ENCODE data around the gene MTIF3. TPM values are rescaled to one million over a fixed set of nuclear protein-coding genes. Genes with fewer than 3 reads are reported as not detected.

Gene MTIF3
- total and polyA plus RNA-seq, 12 donors = 103 to 217 (median 122) TPM

DNA sequence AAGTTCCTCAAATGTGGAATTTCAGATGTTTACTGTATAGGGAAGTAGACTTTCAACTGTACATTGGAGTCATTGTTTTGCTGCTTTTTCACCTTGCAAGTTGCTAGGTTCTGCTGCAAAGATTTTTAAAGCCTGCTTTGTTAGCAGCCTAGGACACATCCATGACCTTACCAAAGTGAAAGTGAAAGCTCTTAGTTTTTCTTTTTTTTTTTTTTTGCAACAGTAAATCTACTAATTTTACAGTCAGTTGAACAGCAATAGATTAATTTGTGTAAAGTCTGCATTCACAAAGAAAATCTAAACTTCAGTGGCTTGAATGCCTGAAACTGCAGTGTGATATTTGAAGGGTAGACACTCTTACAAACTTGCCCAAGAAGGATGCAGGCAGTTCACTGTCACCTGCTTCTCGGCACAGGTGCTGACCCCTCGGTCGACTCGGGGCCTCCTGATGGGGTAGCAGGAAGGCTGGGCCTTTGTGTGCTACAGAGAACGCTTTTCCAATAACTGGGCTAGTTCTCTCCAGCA is 5.0 kb upstream of the MTIF3 start:
- TF ChIP-seq CTCF (IDR thresholded peaks at IDR 0.05) = no peak
- peak overlapping the region in 7 of 10 donors; percentile 2 to 75 (median 42) for H3K27ac ChIP-seq
- no peaks in the 10 kb centered on the region for H3K27me3 ChIP-seq
- DNase-seq (no peak), ATAC-seq (no peak)
- H3K4me3 ChIP-seq = peak overlapping the region in 7 of 10 donors; percentile 14 to 45 (median 39)
- H3K9me3 ChIP-seq = no peaks in the 10 kb centered on the region
- no peaks in the 10 kb centered on the region for H3K36me3 ChIP-seq
- peaks cover 0 to 27% (median 17%) of the 10 kb centered on the region in 9 donors for H3K4me1 ChIP-seq
- 22 to 29% methylated on average over 5 of the region's 5 CpGs for WGBS, 2 donors
- intact Hi-C loops (cut with DNase I) = loop anchor here in 4 of 10 donors (10.0 kb wide), 1 partner anchor 169 kb away; the partner anchor contains the start of genes LNX2 (in 4 of the 4) and POLR1D (in 4 of the 4)

DNA sequence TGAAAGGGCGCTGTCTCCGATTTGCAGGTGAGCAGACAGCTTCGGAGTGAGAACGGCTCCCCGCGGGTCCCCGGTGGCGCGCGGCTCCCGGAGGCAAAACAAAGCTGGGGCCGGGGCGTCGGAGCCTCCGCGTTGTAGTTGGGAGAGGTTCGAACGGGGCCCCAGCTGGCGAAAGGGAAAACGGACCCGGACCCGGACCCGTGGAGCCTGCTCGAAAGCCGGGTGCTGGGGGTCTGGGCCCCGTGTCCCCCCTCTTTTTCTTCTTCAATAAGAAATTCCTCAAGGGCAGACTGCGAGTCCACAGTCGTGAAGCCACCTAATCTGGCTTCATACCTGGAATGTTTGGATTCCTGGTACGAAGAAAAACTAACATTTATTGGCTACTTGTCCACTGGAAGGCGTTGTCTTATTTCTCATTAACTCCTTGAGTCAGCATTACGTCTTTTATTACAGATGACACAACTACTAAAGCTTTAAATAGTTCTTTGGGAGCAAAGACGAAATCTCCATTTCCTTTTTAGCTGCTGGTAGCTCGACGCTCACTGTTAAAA is 632 bp upstream of the MTIF3 start:
- ATAC-seq (peak in 6 of 8 donors; percentile 19 to 43 (median 32)), DNase-seq (peak; percentile 26 to 48)
- TF ChIP-seq CTCF (IDR thresholded peaks at IDR 0.05) = peak in 1 of 9 donors; percentile 15
- Histone ChIP-seq H3K27ac (peak overlapping the region; percentile 97 to 100 (median 99)), H3K4me3 (peak overlapping the region; percentile 67 to 94 (median 87)), H3K9me3 (no peaks in the 10 kb centered on the region), H3K27me3 (no peaks in the 10 kb centered on the region), H3K36me3 (no peaks in the 10 kb centered on the region), H3K4me1 (peaks cover 0 to 63% (median 52%) of the 10 kb centered on the region in 9 donors)
- WGBS, 2 donors = 1% methylated on average over 34 of the region's 34 CpGs
- intact Hi-C loops (cut with DNase I) = loop anchor here in 6 of 10 donors (1.0 to 10.0 kb wide), 5 partner anchors 26 to 174 kb away; partner anchors contain the start of genes LNX2 (in 6 of the 6), POLR1D (in 6 of the 6) and GTF3A (in 2 of the 6)

DNA sequence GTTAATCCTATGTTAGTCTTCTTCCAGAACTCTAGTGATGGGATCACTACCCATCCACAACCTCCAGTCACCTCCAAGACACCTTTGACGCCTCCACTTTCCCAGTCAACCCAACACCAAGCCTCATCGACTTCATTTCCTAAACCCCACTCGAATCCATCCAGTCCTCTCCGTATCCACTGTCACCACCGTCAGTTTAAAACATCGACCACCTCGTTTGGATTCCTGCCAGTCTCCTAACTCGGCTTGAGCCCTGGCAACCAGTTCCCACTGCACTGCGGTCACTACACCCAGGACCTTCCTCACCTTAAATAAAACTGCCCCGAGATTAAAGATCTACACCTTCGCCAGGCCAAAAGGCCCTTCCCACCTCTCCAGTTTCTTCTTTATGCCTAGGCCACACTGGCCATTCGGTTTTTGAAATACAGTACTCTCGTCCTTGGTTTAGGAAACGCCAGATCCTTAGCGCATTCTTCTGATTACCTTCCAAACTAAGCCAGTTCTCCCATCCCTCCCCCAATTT is 1.2 kb downstream of the MTIF3 start:
- ATAC-seq (no peak), DNase-seq (no peak)
- H3K9me3 ChIP-seq = no peaks in the 10 kb centered on the region
- no peak for TF ChIP-seq CTCF (IDR thresholded peaks at IDR 0.05)
- H3K4me1 ChIP-seq = peaks cover 0 to 60% (median 49%) of the 10 kb centered on the region in 9 donors
- WGBS, 2 donors = 41 to 43% methylated on average over 15 of the region's 15 CpGs
- peaks cover 0 to 13% (median 0%) of the 10 kb centered on the region in 9 donors for H3K36me3 ChIP-seq
- H3K27ac ChIP-seq = peak overlapping the region; percentile 97 to 100 (median 99)
- H3K27me3 ChIP-seq = no peaks in the 10 kb centered on the region
- H3K4me3 ChIP-seq = peak overlapping the region; percentile 67 to 94 (median 87)
- intact Hi-C loops (cut with DNase I) = no loop called here

- peak overlapping the region; percentile 97 to 100 (median 99) for H3K27ac ChIP-seq
- intact Hi-C loops (cut with DNase I) = no loop called here
- no peaks in the 10 kb centered on the region for H3K27me3 ChIP-seq
- peaks cover 0 to 20% (median 0%) of the 10 kb centered on the region in 9 donors for H3K36me3 ChIP-seq
- no peaks in the 10 kb centered on the region for H3K9me3 ChIP-seq
- 28 to 33% methylated on average over 4 of the region's 4 CpGs for WGBS, 2 donors
- ATAC-seq = peak in 1 of 8 donors; percentile 71
- H3K4me1 ChIP-seq = peaks cover 0 to 62% (median 49%) of the 10 kb centered on the region in 9 donors
- H3K4me3 ChIP-seq = peak overlapping the region in 8 of 10 donors; percentile 1 to 94 (median 84)
- DNase-seq = peak in 1 of 2 donors; percentile 33
- no peak for TF ChIP-seq CTCF (IDR thresholded peaks at IDR 0.05)
Measured at GRCh38 chr13:27448308-27448707, 2.1 kb downstream of the MTIF3 start.

Data from heart right ventricle (tissue), 16 donors.